Adrenal gland (tissue), 12 donors: ENCODE data around the gene DMD. TPM values are rescaled to one million over a fixed set of nuclear protein-coding genes. Genes with fewer than 3 reads are reported as not detected.

ENCODE experiments used
- DNase-seq, 7 donors: peaks; one replicate each; pipeline ENCODE4 v3.0.0-alpha.2; 2019 to 2020
- H3K27ac ChIP-seq, 5 donors: fragments of 200-600 bp; sonication (generic) in 4 of 5; 1 replicate in 3 of 5; 2 replicates in 2 of 5; pipeline versions ENCODE4 v1.5.1 to v1.8.0; 2016 to 2020; ENCODE audit warnings: mild to moderate bottlenecking in 1 of 5
- H3K27me3 ChIP-seq: fragments of 200-600 bp; 2 replicates; pipeline ENCODE4 v1.8.0; 2021
- H3K36me3 ChIP-seq, 2 donors: fragments of 200-600 bp; replicated peaks in 1 of 2; 1 replicate in 1 of 2; 2 replicates in 1 of 2; pipeline versions ENCODE4 v1.5.1 to v1.8.0; 2018 to 2022
- H3K4me1 ChIP-seq, 2 donors: fragments of 200-600 bp; replicated peaks in 1 of 2; 1 replicate in 1 of 2; 2 replicates in 1 of 2; pipeline versions ENCODE4 v1.5.1 to v1.8.0; 2018 to 2021
- H3K4me3 ChIP-seq, 4 donors: fragments of 200-600 bp; sonication (generic) in 3 of 4; one replicate each; pipeline ENCODE4 v1.5.1; 2016 to 2018
- H3K9me3 ChIP-seq, 3 donors: fragments of 200-600 bp; sonication (generic) in 1 of 3; replicated peaks in 1 of 3; 1 replicate in 2 of 3; 2 replicates in 1 of 3; pipeline versions ENCODE4 v1.5.1 to v1.8.0; 2016 to 2021
- CTCF ChIP-seq, 6 experiments: fragments of 450-650 bp in 4 of 6; fragments of 200-600 bp in 2 of 6; sonication (generic) in 1 of 6; IDR thresholded peaks; 1 replicate in 5 of 6; 2 replicates in 1 of 6; pipeline versions ENCODE4 v1.5.1 to v1.8.0; 2016 to 2021; ENCODE audit warnings: antibody characterized with exemption in 6 of 6, mild to moderate bottlenecking in 2 of 6, moderate library complexity in 1 of 6
- POLR2A ChIP-seq, 2 donors: fragments of 450-650 bp; IDR thresholded peaks; one replicate each; pipeline ENCODE4 v1.6.1; 2017; ENCODE audit warnings: antibody characterized with exemption in 2 of 2, mild to moderate bottlenecking in 2 of 2, moderate library complexity in 1 of 2
- WGBS, 4 donors: extraction: QIAGEN DNeasy Blood & Tissue Kit in 2 of 4; methylation state at CpG; one replicate each; pipeline versions ENCODE4 v1.1.5 to v1.1.7; 2013 to 2017; 5-methylcytosine and 5-hydroxymethylcytosine counted together
- intact Hi-C, 2 donors: fragments of 100-400 bp; cut with DNase I; formaldehyde crosslinking; loops; one replicate each; pipeline versions ENCODE4 v1.14.1 to v1.15.0; 2022 to 2023
- polyA plus RNA-seq, 3 donors: library from polyadenylated mRNA; stranded (reverse); fragments of 200-250 nt in 2 of 3; fragments of 350-450 nt in 1 of 3; fragmentation: Illumina TruSeq in 1 of 3; extraction: RNeasy Lipid Tissue Mini Kit (QIAGEN cat#74804) in 1 of 3; gene quantifications; one replicate each; pipeline ENCODE4 v1.2.3, GENCODE V29; 2013 to 2014
- total RNA-seq, 9 donors: library from RNA; depleted of rRNA in 4 of 9; stranded (reverse); fragments of >200 nt in 4 of 9; fragments of 120-200 nt in 1 of 9; fragmentation: NEBNext Ultra II Directional in 1 of 9; extraction: Animal tissue kit (Norgen Biotek cat#: 25700) in 1 of 9; gene quantifications; one replicate each; pipeline versions ENCODE4 v1.1.0 to v1.2.4, GENCODE V29; 2013 to 2023
- donor health status: healthy with polysubstance abuse.
- donor health status: Bipolar disorder and iron deficiency.
- donor health status: DM: yes; HTN: yes; CAD: no.
- donor health status: DM: no; HTN: no; CAD: no.
- donor health status: DM: no; HTN: no; CAD: no.
- donor health status: DM: yes; HTN: yes; CAD: no.

Gene DMD
- total and polyA plus RNA-seq, 12 donors, result 14.6 to 89.7 (median 36.2) TPM

GRCh38 chrX:31268359-31268758, 1943.0 kb downstream of the DMD start:
- TF ChIP-seq POLR2A (IDR thresholded peaks at IDR 0.05) (no peak), CTCF (IDR thresholded peaks at IDR 0.05) (no peak)
- 64 to 73% (median 70%) methylated on average over 3 to 4 of the region's 4 CpGs for WGBS, 4 donors
- H3K9me3 ChIP-seq, result no peaks in the 10 kb centered on the region
- no peaks in the 10 kb centered on the region for H3K36me3 ChIP-seq
- intact Hi-C loops, result no loop called here
- H3K4me3 ChIP-seq, result no peak overlapping the region
- no peaks in the 10 kb centered on the region for H3K4me1 ChIP-seq
- H3K27ac ChIP-seq, result no peak overlapping the region
- DNase-seq, result no peak
- no peaks in the 10 kb centered on the region for H3K27me3 ChIP-seq

- Histone ChIP-seq H3K36me3 (no peaks in the 10 kb centered on the region), H3K27ac (peak overlapping the region in 4 of 5 donors; percentile 59 to 89 (median 69)), H3K4me1 (no peaks in the 10 kb centered on the region), H3K27me3 (no peaks in the 10 kb centered on the region), H3K9me3 (no peaks in the 10 kb centered on the region), H3K4me3 (peak overlapping the region in 3 of 4 donors; percentile 25 to 73 (median 31))
- 0 to 39% (median 12%) methylated on average over 17 to 74 of the region's 74 CpGs for WGBS, 4 donors
- TF ChIP-seq CTCF (IDR thresholded peaks at IDR 0.05), result no peak
- TF ChIP-seq POLR2A (IDR thresholded peaks at IDR 0.05), result peak in 1 of 2 donors; percentile 59
- DNase-seq, result peak; percentile 38 to 61 (median 52)
- intact Hi-C loops, result no loop called here
Measured at GRCh38 chrX:31266203-31267076, 1944.9 kb downstream of the DMD start.

GRCh38 chrX:31265383-31265782, 1946.0 kb downstream of the DMD start:
- peak overlapping the region in 1 of 4 donors; percentile 73 for H3K4me3 ChIP-seq
- H3K27ac ChIP-seq, result peak overlapping the region in 1 of 5 donors; percentile 38
- DNase-seq, result no peak
- intact Hi-C loops, result no loop called here
- WGBS, 4 donors, result 15 to 28% (median 23%) methylated on average over 6 to 7 of the region's 7 CpGs
- H3K36me3 ChIP-seq, result no peaks in the 10 kb centered on the region
- H3K4me1 ChIP-seq, result no peaks in the 10 kb centered on the region
- no peaks in the 10 kb centered on the region for H3K27me3 ChIP-seq
- H3K9me3 ChIP-seq, result no peaks in the 10 kb centered on the region
- TF ChIP-seq CTCF (IDR thresholded peaks at IDR 0.05), result no peak
- TF ChIP-seq POLR2A (IDR thresholded peaks at IDR 0.05), result no peak

GRCh38 chrX:31260351-31260750, 1951.0 kb downstream of the DMD start:
- intact Hi-C loops, result no loop called here
- no peaks in the 10 kb centered on the region for H3K36me3 ChIP-seq
- 70 to 88% (median 78%) methylated on average over 5 of the region's 5 CpGs for WGBS, 4 donors
- DNase-seq, result no peak
- no peaks in the 10 kb centered on the region for H3K4me1 ChIP-seq
- H3K27me3 ChIP-seq, result no peaks in the 10 kb centered on the region
- H3K27ac ChIP-seq, result no peak overlapping the region
- no peak overlapping the region for H3K4me3 ChIP-seq
- no peaks in the 10 kb centered on the region for H3K9me3 ChIP-seq
- TF ChIP-seq CTCF (IDR thresholded peaks at IDR 0.05), result no peak
